C4-2B (cell line): ENCODE measurements around the gene ENAH.
"Not testable (repeated sequence)": the region's sequence is repeated elsewhere in the genome, so short reads cannot be mapped to it uniquely, and the experiment has no call there.

ENCODE experiments used
- CTCF ChIP-seq: fragments of 450-650 bp; conservative IDR thresholded peaks from 2 replicates; pipeline ENCODE4 v1.5.1; 2017; ENCODE audit warnings: mild to moderate bottlenecking
- ZFX ChIP-seq: fragments of 450-650 bp; IDR thresholded peaks from 2 replicates; pipeline ENCODE4 v1.6.1; 2017

- not testable (repeated sequence) for TF ChIP-seq CTCF, ZFX
These were observed 37.5 kb downstream of the ENAH start for GRCh38 chr1:225615403-225615790.
